HG03039 (cell line): ENCODE data around the gene AGMO.
"Not testable (repeated sequence)": the region's sequence is repeated elsewhere in the genome, so short reads cannot be mapped to it uniquely, and the experiment has no call there.

Source experiments
- ATAC-seq: cut with Tn5 transposase; IDR thresholded peaks from one replicate; pipeline ENCODE4 v1.9.1; 2021; ENCODE audit warnings: mild to moderate bottlenecking, moderate library complexity; ENCODE audit not compliant: unreplicated experiment

AGMO gene

DNA sequence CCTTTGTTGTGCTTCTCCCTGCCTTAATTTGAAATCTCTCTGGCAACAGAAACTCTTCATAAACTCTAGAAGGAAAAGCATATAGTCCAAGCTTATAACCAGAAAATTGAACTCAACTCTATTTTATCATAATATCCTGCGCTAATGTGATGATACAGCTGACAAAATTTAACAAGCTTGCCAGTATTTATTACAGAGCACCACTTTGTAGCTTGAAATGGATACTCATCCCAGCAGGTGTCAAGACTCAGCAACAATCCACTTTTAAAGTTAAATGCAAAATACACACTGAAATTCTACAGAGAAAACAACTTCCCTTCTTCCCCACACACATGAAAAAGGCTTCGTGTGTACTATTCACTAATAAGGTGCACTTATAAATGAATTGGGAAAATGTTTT lies 228.9 kb downstream of the AGMO start:
- ATAC-seq, result no peak

GRCh38 chr7:15330943-15331342 lies 230.9 kb downstream of the AGMO start:
- ATAC-seq, result no peak

- ATAC-seq, result no peak
These were observed 234.8 kb downstream of the AGMO start for GRCh38 chr7:15327001-15327400.

DNA sequence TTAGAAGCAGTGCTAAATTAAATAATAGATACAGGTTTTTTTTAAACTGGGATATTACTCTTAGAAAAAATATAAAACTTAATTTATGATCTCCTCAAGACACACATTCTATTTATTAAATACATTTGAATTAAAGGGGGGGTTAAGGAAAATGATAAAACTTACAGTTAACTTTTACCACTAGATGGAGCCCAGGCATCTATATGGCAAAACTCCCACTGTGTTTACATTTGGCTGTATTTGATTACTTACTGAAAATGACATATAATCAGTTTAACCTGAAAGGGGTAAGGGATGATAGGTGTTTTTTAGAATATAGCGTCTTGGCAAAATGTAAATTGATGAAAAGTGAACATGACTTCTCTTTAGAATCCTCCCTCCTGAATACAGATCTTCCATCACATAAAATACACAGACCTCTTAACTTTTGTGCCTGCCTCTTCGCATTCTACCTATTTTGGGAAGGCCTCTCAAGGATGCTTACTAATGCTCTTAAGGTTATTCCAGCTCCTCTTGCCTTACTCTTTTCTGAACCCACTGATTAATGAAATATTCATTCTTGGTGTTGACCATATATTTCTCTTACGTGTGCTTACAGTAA lies 235.7 kb downstream of the AGMO start:
- no peak for ATAC-seq

- ATAC-seq, result no peak
These were observed 238.3 kb downstream of the AGMO start for GRCh38 chr7:15323550-15323949.

- ATAC-seq, result no peak
These were observed 244.6 kb downstream of the AGMO start for GRCh38 chr7:15317215-15317614.

DNA sequence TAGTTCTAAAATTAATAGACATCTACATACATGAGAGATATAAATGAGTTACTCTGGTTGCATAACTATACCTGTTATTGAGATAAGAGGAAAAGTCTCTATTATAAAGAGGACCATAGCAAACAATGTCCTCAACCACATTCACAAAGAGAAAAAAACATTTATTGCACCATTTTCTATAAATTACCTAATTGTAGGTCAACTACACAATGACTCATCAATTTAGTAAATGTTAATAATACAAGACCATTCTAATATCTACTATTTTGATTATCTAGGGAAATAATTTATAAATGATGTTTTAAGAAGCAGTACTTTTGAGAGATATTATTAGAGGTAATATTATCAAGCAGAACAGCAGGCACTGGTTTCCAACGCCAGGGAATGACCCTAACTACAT lies 246.1 kb downstream of the AGMO start:
- ATAC-seq, result no peak

- ATAC-seq, result no peak
These were observed 246.9 kb downstream of the AGMO start for GRCh38 chr7:15314922-15315321.

DNA sequence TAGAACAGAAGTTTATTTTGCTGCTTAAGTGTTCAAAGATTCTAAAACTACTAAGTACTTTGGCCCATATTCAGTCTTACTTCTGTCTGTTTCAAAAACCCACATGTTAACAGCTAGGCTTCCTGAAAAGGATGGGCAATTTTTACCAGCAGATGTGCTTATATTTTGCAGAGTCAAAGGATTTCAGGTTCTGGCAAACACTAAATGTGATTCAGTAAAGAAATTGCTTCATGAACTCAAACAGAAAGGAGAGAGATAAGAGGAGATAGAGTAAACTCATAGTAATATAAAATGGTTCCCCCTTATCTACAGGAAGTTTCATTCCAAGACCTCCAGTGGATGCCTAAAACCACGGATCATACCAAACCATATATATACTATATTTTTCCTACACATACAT lies 248.5 kb downstream of the AGMO start:
- ATAC-seq, result no peak

- ATAC-seq, result no peak
These were observed 251.9 kb downstream of the AGMO start for GRCh38 chr7:15309872-15310271.

DNA sequence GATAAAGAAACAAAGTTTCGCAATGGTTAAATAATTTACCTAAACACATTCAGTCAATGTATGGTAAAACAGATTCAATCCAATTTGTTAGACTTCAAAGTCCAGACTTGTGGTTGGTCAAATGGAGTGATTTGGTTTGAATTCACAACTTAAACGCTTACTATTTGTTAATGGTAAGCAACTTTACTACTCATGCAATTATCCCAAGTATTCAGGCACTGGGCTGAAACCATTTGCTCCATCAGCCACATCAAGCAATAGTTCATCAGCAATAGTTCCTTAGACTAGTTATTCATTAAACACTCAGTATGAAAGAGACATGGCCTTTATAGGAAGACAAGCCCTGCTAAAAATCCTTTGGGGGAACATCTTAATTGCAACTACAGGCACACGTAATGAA lies 253.0 kb downstream of the AGMO start:
- ATAC-seq, result no peak

DNA sequence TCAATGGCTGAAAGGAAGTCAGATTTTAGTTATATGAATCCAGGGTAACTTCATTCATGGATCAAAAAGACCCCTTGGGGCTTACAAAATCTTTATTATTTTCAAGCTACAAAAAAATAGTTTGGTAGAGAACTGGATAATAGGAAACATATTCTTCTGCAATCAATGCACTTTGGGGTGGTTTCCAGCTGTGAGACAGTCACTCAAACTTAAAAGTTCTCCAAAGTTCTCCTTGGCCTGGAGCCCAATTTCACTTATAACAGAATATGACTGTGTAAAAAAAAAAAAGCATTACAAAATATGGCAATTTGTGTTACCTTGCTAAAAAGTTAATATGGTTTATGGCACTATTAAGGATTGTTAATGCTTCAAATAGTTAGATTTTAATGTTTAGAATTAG lies 255.5 kb downstream of the AGMO start:
- no peak for ATAC-seq

GRCh38 chr7:15305002-15305600 lies 256.7 kb downstream of the AGMO start:
- peak; percentile 62 for ATAC-seq

GRCh38 chr7:15303357-15303756 lies 258.5 kb downstream of the AGMO start:
- ATAC-seq, result no peak

GRCh38 chr7:15300986-15301385 lies 260.8 kb downstream of the AGMO start:
- ATAC-seq, result not testable (repeated sequence)

GRCh38 chr7:15292138-15292537 lies 269.7 kb downstream of the AGMO start:
- no peak for ATAC-seq

DNA sequence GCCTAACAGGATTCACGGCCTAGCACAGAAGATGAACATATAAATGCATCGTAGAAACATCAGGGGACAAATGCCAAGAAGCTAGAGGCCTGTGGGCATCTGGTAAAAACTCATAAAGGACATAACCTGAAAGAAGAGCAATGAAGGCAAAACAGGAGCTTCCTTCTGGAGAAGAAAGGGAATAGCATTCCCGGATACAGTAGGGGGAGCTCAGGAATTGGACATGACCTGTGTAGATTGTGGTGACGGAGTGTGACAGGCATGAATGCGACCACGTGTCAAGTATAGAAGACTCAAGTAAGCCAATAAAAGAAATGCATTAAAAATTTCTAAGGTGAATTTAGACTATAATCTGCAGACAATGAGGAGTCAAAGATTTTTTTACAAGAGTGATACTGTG lies 270.1 kb downstream of the AGMO start:
- ATAC-seq, result no peak

DNA sequence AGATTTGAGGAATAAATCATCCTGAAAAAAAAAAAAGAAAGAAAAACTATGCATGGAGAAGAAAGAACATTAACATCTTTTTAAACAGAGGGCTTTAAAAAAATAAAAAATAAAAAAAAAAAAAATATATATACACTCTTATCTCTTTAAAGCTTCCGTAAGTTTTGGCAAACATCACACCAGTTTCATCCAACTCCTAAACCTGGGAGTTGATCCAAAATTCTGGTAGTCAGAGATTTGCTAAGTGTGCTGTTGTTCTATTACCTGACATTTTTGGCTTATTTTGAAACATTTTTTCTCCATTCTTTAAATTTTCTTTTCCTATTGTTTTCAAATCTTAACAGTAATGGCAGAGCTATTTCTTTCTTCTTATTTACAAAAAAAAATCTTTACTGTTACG lies 273.1 kb downstream of the AGMO start:
- no peak for ATAC-seq

GRCh38 chr7:15284396-15284795 lies 277.4 kb downstream of the AGMO start:
- ATAC-seq, result no peak

- no peak for ATAC-seq
These were observed 281.6 kb downstream of the AGMO start for GRCh38 chr7:15280078-15280733.

- no peak for ATAC-seq
These were observed 282.2 kb downstream of the AGMO start for GRCh38 chr7:15279640-15280039.

DNA sequence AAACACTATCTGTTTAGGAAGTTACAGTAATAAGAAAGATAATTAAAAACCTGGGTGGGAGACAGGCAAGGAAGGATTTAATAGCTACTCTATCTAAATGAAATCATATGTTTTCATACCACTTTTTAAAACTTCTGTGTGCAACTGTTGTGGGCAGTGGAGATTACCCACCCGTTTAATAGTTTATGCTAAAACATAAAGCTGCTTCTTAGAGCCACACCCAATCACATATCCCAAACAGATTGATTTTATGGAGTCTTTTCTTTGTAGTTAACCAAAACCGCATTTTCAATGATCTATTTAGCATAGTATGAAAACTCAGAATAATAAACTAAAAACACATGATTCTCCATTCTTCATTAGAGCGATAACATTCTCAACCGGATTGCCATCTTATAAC lies 304.1 kb downstream of the AGMO start:
- ATAC-seq, result no peak

GRCh38 chr7:15252181-15252580 lies 309.6 kb downstream of the AGMO start:
- no peak for ATAC-seq
